AG09309 (cell line): ENCODE data around the gene MDP1.
"Not testable (repeated sequence)": the region's sequence is repeated elsewhere in the genome, so short reads cannot be mapped to it uniquely, and the experiment has no call there.

ENCODE experiments used
- DNase-seq: peaks from one replicate; pipeline ENCODE4 v3.0.0-alpha.2; 2010; ENCODE audit warnings: low read depth
- H3K4me3 ChIP-seq: 2 replicates; pipeline ENCODE4 v1.5.1; 2011; ENCODE audit warnings: mild to moderate bottlenecking, low read depth, low read length, moderate library complexity; ENCODE audit not compliant: control insufficient read depth
- CTCF ChIP-seq: IDR thresholded peaks from 2 replicates; pipeline ENCODE4 v1.5.1; 2011; ENCODE audit warnings: mild to moderate bottlenecking, low read depth, low read length, inconsistent platforms; ENCODE audit not compliant: insufficient read depth, control insufficient read depth; ENCODE audit errors: missing control alignments

MDP1 gene

GRCh38 chr14:24228902-24229301 lies 13.0 kb upstream of the MDP1 start:
- no peak overlapping the region for H3K4me3 ChIP-seq
- no peak for DNase-seq
- TF ChIP-seq CTCF: no peak

DNA sequence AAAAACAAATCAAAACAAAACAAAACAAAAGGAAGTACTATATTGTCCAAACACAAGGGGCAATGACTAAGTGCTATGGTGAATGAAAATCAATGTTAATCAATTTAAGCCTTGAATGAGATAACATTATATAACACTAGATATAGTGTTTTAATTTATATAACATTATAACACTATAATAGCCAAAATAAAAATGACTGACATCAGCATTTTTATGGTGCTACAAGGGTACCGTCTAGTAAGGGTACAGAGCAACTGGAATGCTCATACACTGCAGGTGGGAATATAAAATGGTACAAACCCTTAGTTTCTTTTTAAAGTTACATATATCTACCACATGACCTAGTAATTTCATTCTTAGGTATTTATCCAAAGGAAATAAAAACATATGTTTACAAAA lies 10.6 kb upstream of the MDP1 start:
- no peak for DNase-seq
- no peak for TF ChIP-seq CTCF
- H3K4me3 ChIP-seq: no peak overlapping the region

DNA sequence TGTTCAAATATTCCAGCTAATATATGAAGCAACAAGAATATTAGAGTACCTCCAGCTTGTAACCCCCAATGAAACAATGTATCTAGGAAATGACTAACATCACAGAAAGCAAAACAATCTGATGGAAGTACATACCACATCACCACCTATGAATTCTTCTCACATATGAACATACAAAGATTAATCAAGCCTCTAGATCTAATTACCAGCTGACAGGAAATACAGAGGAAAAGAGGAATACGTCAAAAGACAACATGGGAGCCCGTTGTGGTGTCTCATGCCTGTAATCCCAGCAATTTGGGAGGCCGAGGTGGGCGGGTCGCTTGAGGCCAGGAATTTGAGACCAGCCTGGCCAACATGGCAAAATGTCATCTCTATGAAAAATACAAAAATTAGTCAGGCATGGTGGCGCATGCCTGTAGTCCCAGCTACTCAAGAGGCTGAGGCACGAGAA lies 8.8 kb upstream of the MDP1 start:
- no peak for TF ChIP-seq CTCF
- H3K4me3 ChIP-seq: no peak overlapping the region
- no peak for DNase-seq

GRCh38 chr14:24222987-24223386 lies 7.1 kb upstream of the MDP1 start:
- DNase-seq, H3K4me3 ChIP-seq: not testable (repeated sequence)

- H3K4me3 ChIP-seq: no peak overlapping the region
- no peak for DNase-seq
- no peak for TF ChIP-seq CTCF
Observed at GRCh38 chr14:24219521-24219920, 3.7 kb upstream of the MDP1 start.

DNA sequence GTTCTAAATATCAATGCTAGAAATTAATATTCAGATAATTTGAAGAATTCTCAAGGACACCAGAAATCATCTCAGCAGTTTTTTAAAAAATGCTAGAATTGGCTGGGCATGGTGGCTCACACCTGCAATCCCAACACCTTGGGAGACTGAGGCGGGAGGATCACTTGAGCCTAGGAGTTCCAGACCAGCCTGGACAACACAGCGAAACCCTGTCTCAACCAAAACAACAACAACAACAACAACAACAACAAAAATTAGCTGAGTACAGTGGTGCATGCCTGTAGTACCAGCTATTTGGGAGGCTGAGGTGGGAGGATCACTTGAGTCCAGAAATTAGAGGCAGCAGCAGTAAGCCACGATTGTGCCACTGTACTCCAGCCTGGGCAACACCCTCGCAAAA lies 3.2 kb upstream of the MDP1 start:
- TF ChIP-seq CTCF: no peak
- H3K4me3 ChIP-seq: no peak overlapping the region
- no peak for DNase-seq

DNA sequence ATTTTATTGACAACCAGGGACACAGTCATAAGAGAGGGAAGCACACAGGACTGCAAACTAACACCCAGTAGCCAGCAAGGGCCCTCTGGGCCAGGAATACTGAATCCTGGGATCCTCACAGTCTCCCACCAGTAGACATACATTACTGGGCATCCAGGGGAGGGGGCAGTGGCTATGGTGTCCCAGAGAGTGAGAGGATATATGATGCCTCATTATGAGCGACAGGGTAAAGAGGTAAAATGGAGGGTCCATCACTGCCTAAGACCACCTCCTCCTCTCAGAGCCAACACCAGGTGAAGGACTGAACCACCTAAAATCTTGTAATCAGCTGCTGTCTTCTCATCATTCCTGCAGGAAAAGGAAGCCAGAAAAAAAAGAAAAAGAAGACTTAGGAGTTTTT lies 1.0 kb upstream of the MDP1 start:
- not testable (repeated sequence) for H3K4me3 ChIP-seq, DNase-seq

DNA sequence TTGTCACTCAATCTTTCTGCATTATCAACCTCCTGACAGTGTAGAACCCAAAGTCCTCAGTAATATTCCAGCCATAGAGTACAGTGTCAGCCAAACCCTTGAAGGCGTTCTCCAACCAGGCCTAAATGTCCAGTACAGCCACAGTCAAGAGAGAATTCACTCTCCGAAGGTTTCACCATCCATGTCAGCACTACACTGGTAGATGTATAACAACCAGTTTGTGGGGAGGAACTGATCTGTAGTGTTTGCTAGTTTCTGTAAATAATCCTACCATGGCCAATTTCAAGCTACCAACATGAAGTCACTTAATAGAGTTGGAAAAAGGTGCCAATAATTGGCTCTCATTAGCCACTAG lies 456 bp upstream of the MDP1 start:
- DNase-seq: no peak
- TF ChIP-seq CTCF: no peak
- peak overlapping the region; percentile 63 for H3K4me3 ChIP-seq
